HL-60 (cell line): ENCODE results near the gene GNG7.
"Not testable (repeated sequence)": the region's sequence is repeated elsewhere in the genome, so short reads cannot be mapped to it uniquely, and the experiment has no call there.

Experiments
- CTCF ChIP-seq: IDR thresholded peaks from one replicate; pipeline ENCODE4 v1.5.1; 2011; ENCODE audit warnings: low read length, control low read depth, inconsistent platforms; ENCODE audit not compliant: insufficient read depth
- POLR2AphosphoS5 ChIP-seq: IDR thresholded peaks from 2 replicates; pipeline ENCODE4 v1.6.1; 2012; ENCODE audit warnings: low read depth
- SPI1 ChIP-seq: IDR thresholded peaks from 2 replicates; pipeline ENCODE4 v1.6.1; 2012; ENCODE audit warnings: low read depth, mild to moderate bottlenecking, borderline replicate concordance

- not testable (repeated sequence) for TF ChIP-seq SPI1, CTCF, POLR2AphosphoS5
Measured at GRCh38 chr19:2543072-2543462, 159.4 kb downstream of the GNG7 start.
